ENCODE data around the gene TMA7B. TPM values are rescaled to one million over a fixed set of nuclear protein-coding genes. Genes with fewer than 3 reads are reported as not detected.
"Not testable (repeated sequence)": the region's sequence is repeated elsewhere in the genome, so short reads cannot be mapped to it uniquely, and the experiment has no call there.

TMA7B gene
- total RNA-seq, 2 donors from 2014 or later: 4.6 TPM; not detected in 1

- DNase-seq (ENCODE audit: low spot score) (no peak), ATAC-seq (ENCODE audit: insufficient number of reproducible peaks, low FRiP score, low read depth) (no peak)
- Histone ChIP-seq H3K36me3 (no peaks in the 10 kb centered on the region), H3K4me1 (ENCODE audit: control insufficient read depth in 1 of 2, low read depth in 2 of 2) (no peaks in the 10 kb centered on the region), H3K27ac (no peak overlapping the region), H3K4me3 (no peak overlapping the region), H3K27me3 (replicated peaks; ENCODE audit: insufficient read depth) (peaks cover 3% of the 10 kb centered on the region), H3K9me3 (no peaks in the 10 kb centered on the region)
- TF ChIP-seq, protein P1, sequence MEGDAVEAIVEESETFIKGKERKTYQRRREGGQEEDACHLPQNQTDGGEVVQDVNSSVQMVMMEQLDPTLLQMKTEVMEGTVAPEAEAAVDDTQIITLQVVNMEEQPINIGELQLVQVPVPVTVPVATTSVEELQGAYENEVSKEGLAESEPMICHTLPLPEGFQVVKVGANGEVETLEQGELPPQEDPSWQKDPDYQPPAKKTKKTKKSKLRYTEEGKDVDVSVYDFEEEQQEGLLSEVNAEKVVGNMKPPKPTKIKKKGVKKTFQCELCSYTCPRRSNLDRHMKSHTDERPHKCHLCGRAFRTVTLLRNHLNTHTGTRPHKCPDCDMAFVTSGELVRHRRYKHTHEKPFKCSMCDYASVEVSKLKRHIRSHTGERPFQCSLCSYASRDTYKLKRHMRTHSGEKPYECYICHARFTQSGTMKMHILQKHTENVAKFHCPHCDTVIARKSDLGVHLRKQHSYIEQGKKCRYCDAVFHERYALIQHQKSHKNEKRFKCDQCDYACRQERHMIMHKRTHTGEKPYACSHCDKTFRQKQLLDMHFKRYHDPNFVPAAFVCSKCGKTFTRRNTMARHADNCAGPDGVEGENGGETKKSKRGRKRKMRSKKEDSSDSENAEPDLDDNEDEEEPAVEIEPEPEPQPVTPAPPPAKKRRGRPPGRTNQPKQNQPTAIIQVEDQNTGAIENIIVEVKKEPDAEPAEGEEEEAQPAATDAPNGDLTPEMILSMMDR (IDR thresholded peaks at IDR 0.05): no peak
These were observed 12.7 kb upstream of the TMA7B start for GRCh38 chr22:39947220-39948216.

DNA sequence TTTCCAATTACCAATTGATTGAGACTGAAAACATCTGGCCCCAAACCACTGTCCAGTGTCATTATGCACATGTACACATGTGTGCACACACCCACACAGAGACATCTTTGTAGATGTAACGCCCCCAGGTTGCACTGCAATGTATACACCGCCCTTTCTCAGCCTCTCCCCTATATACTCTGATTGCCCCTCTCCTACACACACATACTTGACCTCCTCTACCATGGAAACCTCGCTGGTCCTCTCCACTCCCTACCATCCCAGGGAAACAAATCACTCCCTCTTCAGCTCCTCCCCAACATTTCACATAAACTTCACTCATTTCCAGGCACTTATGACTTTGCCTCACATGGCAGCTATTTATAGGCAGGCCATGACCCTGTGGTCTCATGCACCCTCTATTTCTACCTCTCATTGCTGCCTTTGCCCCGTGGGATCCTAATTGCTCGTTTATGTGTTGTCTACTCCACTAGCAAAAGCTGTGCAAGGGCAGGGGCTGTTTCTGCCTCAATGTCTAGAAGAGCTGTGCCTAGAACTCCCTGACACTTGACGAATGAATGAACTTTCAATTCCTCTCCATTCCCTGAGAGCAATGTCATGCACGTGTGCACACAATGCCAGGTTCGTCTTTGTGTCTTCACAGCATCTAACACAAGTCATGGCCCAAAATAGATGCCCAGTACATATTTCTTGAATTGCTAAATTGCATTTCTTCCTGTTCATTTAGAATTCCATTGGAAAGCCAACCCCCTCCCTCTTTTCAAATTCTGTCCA, 10.0 kb upstream of the TMA7B start:
- Histone ChIP-seq H3K36me3 (no peaks in the 10 kb centered on the region), H3K9me3 (no peaks in the 10 kb centered on the region), H3K27me3 (replicated peaks; ENCODE audit: insufficient read depth) (peaks cover 3% of the 10 kb centered on the region), H3K27ac (no peak overlapping the region), H3K4me3 (no peak overlapping the region), H3K4me1 (ENCODE audit: control insufficient read depth in 1 of 2, low read depth in 2 of 2) (no peaks in the 10 kb centered on the region)
- TF ChIP-seq, protein P1 (IDR thresholded peaks at IDR 0.05): no peak
- no peak for ATAC-seq (ENCODE audit: insufficient number of reproducible peaks, low FRiP score, low read depth)
- DNase-seq (ENCODE audit: low spot score): no peak

- not testable (repeated sequence) for ATAC-seq (ENCODE audit: insufficient number of reproducible peaks, low FRiP score, low read depth); DNase-seq (ENCODE audit: low spot score); H3K27me3 ChIP-seq (replicated peaks; ENCODE audit: insufficient read depth); H3K27ac ChIP-seq; H3K36me3 ChIP-seq; H3K9me3 ChIP-seq; H3K4me3 ChIP-seq; H3K4me1 ChIP-seq (ENCODE audit: control insufficient read depth in 1 of 2, low read depth in 2 of 2)
These were observed 8.4 kb upstream of the TMA7B start for GRCh38 chr22:39951603-39952293.

- Histone ChIP-seq H3K9me3 (no peaks in the 10 kb centered on the region), H3K27ac (no peak overlapping the region)
- no peak for DNase-seq (ENCODE audit: low spot score)
These were observed 7.8 kb upstream of the TMA7B start for GRCh38 chr22:39952347-39952746.

DNA sequence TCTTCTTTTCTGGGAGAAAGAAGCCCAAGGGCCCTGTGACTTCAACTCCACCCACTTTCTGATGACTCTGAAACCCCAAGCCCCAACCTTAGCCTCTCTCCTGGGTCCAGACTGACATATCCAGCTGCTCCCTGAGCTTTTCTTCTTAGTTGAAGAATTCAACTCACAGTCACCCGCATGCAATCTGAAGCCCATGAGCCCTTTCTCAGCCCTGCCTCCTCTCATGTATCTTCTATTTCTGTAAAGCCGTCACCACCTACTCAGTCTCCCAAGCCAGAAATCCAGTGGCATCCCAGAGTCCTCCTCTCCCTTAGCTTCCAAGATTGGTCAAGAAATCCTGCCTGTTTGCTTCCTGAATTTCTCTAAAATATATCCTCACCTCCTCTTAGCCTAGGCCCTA, 7.1 kb upstream of the TMA7B start:
- H3K9me3 ChIP-seq: no peaks in the 10 kb centered on the region
- H3K4me1 ChIP-seq (ENCODE audit: control insufficient read depth in 1 of 2, low read depth in 2 of 2): no peaks in the 10 kb centered on the region
- no peak for DNase-seq (ENCODE audit: low spot score)
- no peak overlapping the region for H3K27ac ChIP-seq
- peaks cover 3% of the 10 kb centered on the region for H3K27me3 ChIP-seq (replicated peaks; ENCODE audit: insufficient read depth)
- TF ChIP-seq, protein P1 (IDR thresholded peaks at IDR 0.05): no peak
- H3K36me3 ChIP-seq: no peaks in the 10 kb centered on the region
- ATAC-seq (ENCODE audit: insufficient number of reproducible peaks, low FRiP score, low read depth): no peak
- no peak overlapping the region for H3K4me3 ChIP-seq

More at GRCh38 chr22:39952347-39952746, 7.8 kb upstream of the TMA7B start:
- ATAC-seq (ENCODE audit: insufficient number of reproducible peaks, low FRiP score, low read depth): no peak
- TF ChIP-seq, protein P1 (IDR thresholded peaks at IDR 0.05): no peak
- no peaks in the 10 kb centered on the region for H3K36me3 ChIP-seq
- H3K27me3 ChIP-seq (replicated peaks; ENCODE audit: insufficient read depth): peaks cover 3% of the 10 kb centered on the region
- H3K4me1 ChIP-seq (ENCODE audit: control insufficient read depth in 1 of 2, low read depth in 2 of 2): no peaks in the 10 kb centered on the region
- H3K4me3 ChIP-seq: no peak overlapping the region
